Suppressor macrophage treated with lipopolysaccharide for 4 hours (primary cell): Measurements from ENCODE around the gene OR2V2.
"Not testable (repeated sequence)": the region's sequence is repeated elsewhere in the genome, so short reads cannot be mapped to it uniquely, and the experiment has no call there.

ENCODE experiments used
- DNase-seq: peaks from one replicate; pipeline ENCODE4 v3.0.0-alpha.2; 2020

Gene OR2V2

GRCh38 chr5:181170237-181170825 lies 22.9 kb downstream of the OR2V2 start:
- DNase-seq: no peak

GRCh38 chr5:181170996-181171395 lies 23.6 kb downstream of the OR2V2 start:
- DNase-seq: no peak

- DNase-seq: no peak
These were observed 24.4 kb downstream of the OR2V2 start for GRCh38 chr5:181171782-181172181.

- DNase-seq: peak; percentile 63
These were observed 25.6 kb downstream of the OR2V2 start for GRCh38 chr5:181173027-181173419.

- no peak for DNase-seq
These were observed 26.3 kb downstream of the OR2V2 start for GRCh38 chr5:181173420-181174342.

GRCh38 chr5:181176254-181176952 lies 29.0 kb downstream of the OR2V2 start:
- no peak for DNase-seq

- not testable (repeated sequence) for DNase-seq
These were observed 30.2 kb downstream of the OR2V2 start for GRCh38 chr5:181177559-181177958.

GRCh38 chr5:181181650-181182565 lies 34.5 kb downstream of the OR2V2 start:
- peak; percentile 69 for DNase-seq

GRCh38 chr5:181182651-181183050 lies 35.3 kb downstream of the OR2V2 start:
- no peak for DNase-seq

- DNase-seq: no peak
These were observed 37.4 kb downstream of the OR2V2 start for GRCh38 chr5:181184845-181185216.

GRCh38 chr5:181185560-181185959 lies 38.2 kb downstream of the OR2V2 start:
- DNase-seq: no peak

- no peak for DNase-seq
These were observed 38.6 kb downstream of the OR2V2 start for GRCh38 chr5:181186022-181186421.

GRCh38 chr5:181186986-181187499 lies 39.7 kb downstream of the OR2V2 start:
- no peak for DNase-seq

GRCh38 chr5:181187500-181188213 lies 40.3 kb downstream of the OR2V2 start:
- peak; percentile 73 for DNase-seq

GRCh38 chr5:181188700-181189362 lies 41.4 kb downstream of the OR2V2 start:
- peak; percentile 87 for DNase-seq

GRCh38 chr5:181189363-181189961 lies 42.1 kb downstream of the OR2V2 start:
- no peak for DNase-seq

GRCh38 chr5:181189962-181190710 lies 42.8 kb downstream of the OR2V2 start:
- DNase-seq: no peak

- no peak for DNase-seq
These were observed 43.5 kb downstream of the OR2V2 start for GRCh38 chr5:181190711-181191525.
